H1 (cell line): Measurements from ENCODE around the gene SERPINH1. TPM values are rescaled to one million over a fixed set of nuclear protein-coding genes. Genes with fewer than 3 reads are reported as not detected.

ENCODE experiments used
- CTCF ChIA-PET: fragments of 300-600 bp; sonication (Branson Sonifier 250); formaldehyde crosslinking; loops from one replicate; lab custom pipeline; 2021; ENCODE audit not compliant: partially characterized antibody; lab: Charles Lee
- POLR2A ChIA-PET: fragments of 300-600 bp; sonication (Branson Sonifier 250); formaldehyde crosslinking; loops from one replicate; lab custom pipeline; 2021; ENCODE audit warnings: inconsistent platforms; ENCODE audit not compliant: partially characterized antibody; lab: Charles Lee
- DNase-seq, 2 experiments: peaks; one replicate each; pipeline versions ENCODE4 v3.0.0 to v3.0.0-alpha.2; 2010 to 2022; ENCODE audit warnings: low spot score in 2 of 2, low read depth in 1 of 2, mixed read lengths in 1 of 2
- FAIRE-seq: peaks from 2 replicates; lab custom pipeline; 2011; peaks lifted over from hg19 to GRCh38; lab: Jason Lieb, UNC
- H2AFZ ChIP-seq: 2 replicates; pipeline ENCODE4 v1.8.1; 2012; ENCODE audit warnings: low read length, inconsistent platforms
- H2AK5ac ChIP-seq: 2 replicates; pipeline ENCODE4 v1.6.1; 2013; ENCODE audit warnings: low read depth, low read length
- H2BK120ac ChIP-seq: replicated peaks from 2 replicates; pipeline ENCODE3; 2013; ENCODE audit warnings: low read depth, low read length, inconsistent platforms
- H2BK12ac ChIP-seq: 2 replicates; pipeline ENCODE4 v1.6.1; 2013; ENCODE audit warnings: low read depth, low read length
- H2BK15ac ChIP-seq: 2 replicates; pipeline ENCODE4 v1.6.1; 2013; ENCODE audit warnings: low read length
- H2BK20ac ChIP-seq: 2 replicates; pipeline ENCODE4 v1.6.1; 2013; ENCODE audit warnings: low read length
- H2BK5ac ChIP-seq: 2 replicates; pipeline ENCODE4 v1.6.1; 2013; ENCODE audit warnings: low read depth, low read length
- H3K14ac ChIP-seq: 2 replicates; pipeline ENCODE4 v1.6.1; 2013; ENCODE audit warnings: inconsistent platforms; ENCODE audit not compliant: insufficient read length
- H3K18ac ChIP-seq: 2 replicates; pipeline ENCODE4 v1.6.1; 2013; ENCODE audit warnings: low read length; ENCODE audit errors: extremely low read depth
- H3K23ac ChIP-seq: 2 replicates; pipeline ENCODE4 v1.6.1; 2013; ENCODE audit warnings: inconsistent platforms; ENCODE audit not compliant: insufficient read length
- H3K23me2 ChIP-seq: 2 replicates; pipeline ENCODE4 v1.6.1; 2013; ENCODE audit warnings: low read depth, low read length
- H3K27ac ChIP-seq: 2 replicates; pipeline ENCODE4 v1.6.1; 2011; ENCODE audit warnings: low read depth, low read length, inconsistent platforms
- H3K27me3 ChIP-seq, 4 experiments: replicated peaks in 1 of 4; 1 replicate in 1 of 4; 2 replicates in 3 of 4; pipeline versions ENCODE4 v1.6.1 to v1.8.1; 2011 to 2013; ENCODE audit warnings: low read length in 3 of 4, mild to moderate bottlenecking in 3 of 4, inconsistent platforms in 2 of 4, mixed read lengths in 2 of 4, moderate library complexity in 1 of 4; ENCODE audit not compliant: control insufficient read depth in 3 of 4, insufficient read depth in 3 of 4; ENCODE audit errors: extremely low read depth in 1 of 4
- H3K36me3 ChIP-seq, 4 experiments: 2 replicates each; pipeline versions ENCODE4 v1.6.1 to v1.8.1; 2011 to 2013; ENCODE audit warnings: mild to moderate bottlenecking in 4 of 4, low read length in 3 of 4, moderate library complexity in 2 of 4, control low read depth in 1 of 4, inconsistent platforms in 1 of 4; ENCODE audit not compliant: insufficient read depth in 4 of 4, control insufficient read depth in 2 of 4
- H3K4ac ChIP-seq: replicated peaks from 2 replicates; pipeline ENCODE3; 2013; ENCODE audit warnings: low read length, low read depth, mixed read lengths, inconsistent platforms; ENCODE audit not compliant: insufficient read length
- H3K4me1 ChIP-seq, 4 experiments: replicated peaks in 1 of 4; 1 replicate in 1 of 4; 2 replicates in 3 of 4; pipeline versions ENCODE4 v1.6.1 to v1.8.1; 2011 to 2013; ENCODE audit warnings: low read length in 3 of 4, inconsistent platforms in 2 of 4, mixed read lengths in 1 of 4; ENCODE audit not compliant: insufficient read depth in 4 of 4, control insufficient read depth in 3 of 4
- H3K4me2 ChIP-seq, 2 experiments: 2 replicates each; pipeline versions ENCODE4 v1.6.1 to v1.8.1; 2011 to 2013; ENCODE audit warnings: low read depth in 2 of 2, low read length in 2 of 2, control low read depth in 1 of 2, inconsistent platforms in 1 of 2, mild to moderate bottlenecking in 1 of 2; ENCODE audit not compliant: insufficient read depth in 1 of 2
- H3K4me3 ChIP-seq, 4 experiments: fragments of 200-600, 300-600 bp in 1 of 4; sonication (generic), shearing (Covaris generic), sonication (Bioruptor Twin) in 1 of 4; 2 replicates each; pipeline versions ENCODE4 v1.5.1 to v1.8.1; 2011 to 2016; ENCODE audit warnings: low read length in 4 of 4, low read depth in 3 of 4, control low read depth in 2 of 4, inconsistent platforms in 2 of 4, mild to moderate bottlenecking in 2 of 4, mixed read lengths in 1 of 4, moderate library complexity in 1 of 4; ENCODE audit not compliant: insufficient read depth in 2 of 4; ENCODE audit errors: extremely low read depth in 1 of 4
- H3K56ac ChIP-seq: replicated peaks from 2 replicates; pipeline ENCODE3; 2013; ENCODE audit warnings: low read depth, mild to moderate bottlenecking, mixed read lengths, low read length, inconsistent platforms; ENCODE audit not compliant: insufficient read length
- H3K79me1 ChIP-seq: 2 replicates; pipeline ENCODE4 v1.6.1; 2013; ENCODE audit warnings: low read depth, low read length, control low read depth
- H3K79me2 ChIP-seq, 2 experiments: 2 replicates each; pipeline versions ENCODE4 v1.6.1 to v1.8.1; 2012 to 2013; ENCODE audit warnings: low read length in 2 of 2, mild to moderate bottlenecking in 2 of 2, inconsistent platforms in 1 of 2; ENCODE audit not compliant: insufficient read depth in 2 of 2, control insufficient read depth in 1 of 2
- H3K9ac ChIP-seq, 4 experiments: replicated peaks in 1 of 4; 1 replicate in 1 of 4; 2 replicates in 3 of 4; pipeline versions ENCODE4 v1.6.1 to v1.8.1; 2011 to 2013; ENCODE audit warnings: low read depth in 3 of 4, low read length in 3 of 4, control low read depth in 2 of 4, mild to moderate bottlenecking in 2 of 4, moderate library complexity in 2 of 4, inconsistent platforms in 1 of 4; ENCODE audit errors: extremely low read depth in 1 of 4
- H3K9me3 ChIP-seq, 2 experiments: 2 replicates each; pipeline versions ENCODE4 v1.6.1 to v1.8.1; 2012 to 2013; ENCODE audit warnings: mild to moderate bottlenecking in 2 of 2, moderate library complexity in 2 of 2, control low read depth in 1 of 2, inconsistent platforms in 1 of 2, low read depth in 1 of 2, low read length in 1 of 2, mixed read lengths in 1 of 2; ENCODE audit not compliant: insufficient read depth in 2 of 2
- H4K20me1 ChIP-seq, 2 experiments: replicated peaks in 1 of 2; 2 replicates each; pipeline versions ENCODE3 to v1.8.1; 2011 to 2013; ENCODE audit warnings: inconsistent platforms in 2 of 2, low read length in 2 of 2, mild to moderate bottlenecking in 1 of 2; ENCODE audit not compliant: insufficient read depth in 2 of 2, control insufficient read depth in 1 of 2
- H4K5ac ChIP-seq: 2 replicates; pipeline ENCODE4 v1.6.1; 2013; ENCODE audit warnings: low read length, low read depth, mixed read lengths, inconsistent platforms; ENCODE audit not compliant: insufficient read length
- H4K8ac ChIP-seq: 2 replicates; pipeline ENCODE4 v1.8.0; 2013; ENCODE audit warnings: mild to moderate bottlenecking, moderate library complexity, low read length, inconsistent platforms; ENCODE audit not compliant: insufficient read depth; ENCODE audit errors: extremely low read depth
- H4K91ac ChIP-seq: replicated peaks from 2 replicates; pipeline ENCODE3; 2013; ENCODE audit warnings: low read length, mixed read lengths, inconsistent platforms; ENCODE audit not compliant: insufficient read length
- EZH2 ChIP-seq: fragments of 200-600 bp; sonication (generic); IDR thresholded peaks from 2 replicates; pipeline ENCODE4 v1.7.1; 2012; ENCODE audit warnings: low read depth, mild to moderate bottlenecking, moderate library complexity, low read length, inconsistent platforms; ENCODE audit not compliant: severe bottlenecking
- HDAC6 ChIP-seq: IDR thresholded peaks from one replicate; pipeline ENCODE4 v1.7.1; 2012; ENCODE audit warnings: low read depth, mild to moderate bottlenecking, inconsistent platforms, low read length, moderate library complexity
- SAP30 ChIP-seq: fragments of 300-600 bp; sonication (generic); IDR thresholded peaks from 2 replicates; pipeline ENCODE4 v1.7.1; 2012; ENCODE audit warnings: low read length, moderate library complexity, mild to moderate bottlenecking, inconsistent platforms; ENCODE audit not compliant: insufficient read depth, insufficient replicate concordance
- YY1 ChIP-seq: IDR thresholded peaks from 2 replicates; pipeline ENCODE4 v1.6.1; 2011; ENCODE audit warnings: low read depth, mild to moderate bottlenecking, low read length
- WGBS, 2 experiments: shearing (Covaris generic) in 1 of 2; methylation state at CpG; one replicate each; pipeline versions ENCODE4 v1.1.6 to v1.1.7; 2013 to 2015; ENCODE audit warnings: low lambda C conversion rate in 2 of 2, mixed read lengths in 2 of 2, inconsistent platforms in 1 of 2, low coverage in 1 of 2, missing lambda C conversion rate in 1 of 2; ENCODE audit not compliant: insufficient replicate concordance in 2 of 2, insufficient coverage in 1 of 2, insufficient read length in 1 of 2; ENCODE audit errors: extremely low coverage in 1 of 2, missing lambda C conversion rate in 1 of 2; 5-methylcytosine and 5-hydroxymethylcytosine counted together
- polyA plus RNA-seq, 7 experiments: library from polyadenylated mRNA; depleted of rRNA in 3 of 7; stranded (reverse) in 5 of 7; unstranded in 2 of 7; fragments of >200 nt in 5 of 7; fragments of 200-250 nt in 2 of 7; gene quantifications; 1 replicate in 5 of 7; 2 replicates in 1 of 7; 4 replicates in 1 of 7; pipeline versions ENCODE4 v1.2.1 to v1.2.3, GENCODE V29; 2011 to 2013; ENCODE audit warnings: missing spikeins in 2 of 7, mixed read lengths in 2 of 7
- total RNA-seq: library from RNA; stranded (reverse); fragmentation: NEBNext Ultra II Directional; extraction: Animal tissue kit (Norgen Biotek cat#: 25700); gene quantifications from 2 replicates; pipeline ENCODE4 v1.2.1, GENCODE V29; 2021
- TF ChIP-seq, protein P1 (sequence below): IDR thresholded peaks from 2 replicates; pipeline ENCODE4 v1.6.1; 2011; ENCODE audit warnings: low read length, improper control_type of control experiment
- TF ChIP-seq, protein P2 (sequence below): IDR thresholded peaks from 2 replicates; pipeline ENCODE4 v1.6.1; 2012; ENCODE audit warnings: inconsistent platforms

Gene SERPINH1
- total and polyA plus RNA-seq, 2 of the 8 experiments (the other 6 are each of a cell fraction or from before 2014, with no cell fraction given), result 420 to 621 TPM

DNA sequence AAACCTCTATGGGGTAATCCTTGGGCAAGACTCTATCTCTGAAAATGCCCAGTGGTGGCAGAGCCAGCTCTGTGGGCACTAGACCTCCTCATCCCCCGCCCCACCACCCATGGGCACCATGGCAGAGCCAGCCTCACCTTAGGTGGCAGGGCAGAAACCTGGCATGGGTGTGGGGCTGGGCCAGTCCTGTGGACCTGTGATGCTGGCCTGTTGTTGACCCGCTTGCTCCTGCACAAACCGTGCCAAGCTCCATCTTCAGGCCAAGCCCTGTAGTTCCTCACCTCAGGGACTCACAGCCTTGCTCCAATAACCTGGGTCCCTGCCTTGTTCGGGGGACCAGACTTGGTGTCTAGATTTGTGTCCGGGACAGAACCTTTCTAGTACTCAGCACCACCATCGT is 8.9 kb upstream of the SERPINH1 start:
- FAIRE-seq (no peak), DNase-seq (no peak)
- Histone ChIP-seq H4K5ac (no peak overlapping the region), H4K91ac (peak overlapping the region; percentile 68), H2BK120ac (peak overlapping the region; percentile 20), H2AK5ac (no peak overlapping the region; the same call in 1 of the 2 replicates), H3K14ac (no peak overlapping the region), H3K4ac (peak overlapping the region; percentile 58), H3K9ac (no peak overlapping the region), H3K56ac (no peak overlapping the region), H3K27ac (no peak overlapping the region), H3K4me2 (no peak overlapping the region), H3K23ac (no peak overlapping the region), H3K27me3 (no peaks in the 10 kb centered on the region), H2BK12ac (peak overlapping the region; percentile 97), H3K79me1 (no peaks in the 10 kb centered on the region), H2BK20ac (peak overlapping the region; percentile 93; the same call in 1 of the 2 replicates), H2AFZ (no peak overlapping the region), H3K23me2 (no peaks in the 10 kb centered on the region), H4K20me1 (no peaks in the 10 kb centered on the region), H3K79me2 (no peaks in the 10 kb centered on the region), H4K8ac (no peak overlapping the region), H3K4me3 (no peak overlapping the region), H3K4me1 (peaks cover 2 to 17% (median 13%) of the 10 kb centered on the region in 4 experiments), H2BK5ac (peak overlapping the region; percentile 49; the same call in 1 of the 2 replicates), H3K36me3 (no peaks in the 10 kb centered on the region), H3K9me3 (0 out of 4 replicates have a peak, but pooled peaks cover 0 to 2% of the 10 kb centered on the region in 2 experiments), H2BK15ac (peak overlapping the region; percentile 75), H3K18ac (peak overlapping the region; percentile 75)
- TF ChIP-seq EZH2 (no peak), YY1 (no peak), HDAC6 (no peak), SAP30 (no peak)
- TF ChIP-seq, protein P1, sequence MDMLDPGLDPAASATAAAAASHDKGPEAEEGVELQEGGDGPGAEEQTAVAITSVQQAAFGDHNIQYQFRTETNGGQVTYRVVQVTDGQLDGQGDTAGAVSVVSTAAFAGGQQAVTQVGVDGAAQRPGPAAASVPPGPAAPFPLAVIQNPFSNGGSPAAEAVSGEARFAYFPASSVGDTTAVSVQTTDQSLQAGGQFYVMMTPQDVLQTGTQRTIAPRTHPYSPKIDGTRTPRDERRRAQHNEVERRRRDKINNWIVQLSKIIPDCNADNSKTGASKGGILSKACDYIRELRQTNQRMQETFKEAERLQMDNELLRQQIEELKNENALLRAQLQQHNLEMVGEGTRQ, result no peak
- TF ChIP-seq, protein P2, sequence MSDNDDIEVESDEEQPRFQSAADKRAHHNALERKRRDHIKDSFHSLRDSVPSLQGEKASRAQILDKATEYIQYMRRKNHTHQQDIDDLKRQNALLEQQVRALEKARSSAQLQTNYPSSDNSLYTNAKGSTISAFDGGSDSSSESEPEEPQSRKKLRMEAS, result no peak
- 87% methylated on average over 4 of the region's 6 CpGs; no CpG with 5 or more reads in 1 of the 2 experiments for WGBS, 2 experiments
- ChIA-PET POLR2A (interaction anchor here (1.2 to 30.6 kb wide), 6 partner anchors 10 to 152 kb away, joined by 3 to 1120 read pairs (median 16); partner anchors contain the start of gene SERPINH1), CTCF (interaction anchor here (1.0 to 16.9 kb wide), 12 partner anchors 10 to 153 kb away, joined by 3 to 344 read pairs (median 8); no protein-coding TSS in a partner anchor)
